ENCODE data around the gene GRM4.

GRM4 gene

DNA sequence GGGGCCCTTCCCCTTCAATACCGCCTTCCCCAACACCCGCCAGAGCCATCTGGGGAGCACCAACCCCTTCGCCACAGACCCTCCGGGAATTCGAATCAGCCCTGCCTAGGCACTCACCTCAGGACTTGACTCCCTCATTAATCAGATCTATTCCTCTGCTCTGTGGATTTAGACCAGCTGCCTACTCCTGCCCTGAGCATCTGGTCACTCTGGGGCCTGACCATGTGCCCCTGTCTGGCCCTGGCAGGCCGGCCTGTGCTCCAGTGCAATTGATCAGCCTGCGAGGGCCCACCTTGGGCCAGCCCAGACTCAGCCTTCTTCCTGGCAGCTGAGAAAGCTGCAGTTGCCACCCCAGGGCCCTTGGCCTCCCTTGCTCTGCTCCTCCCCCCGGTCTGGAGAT lies 46.0 kb downstream of the GRM4 start:
- Histone ChIP-seq H3K36me3 (ENCODE audit: insufficient read depth, low read depth, low read length) (no peaks in the 10 kb centered on the region), H3K9ac (ENCODE audit: low read depth, low read length) (no peak overlapping the region; the same call in 1 of the 2 replicates), H3K9me3 (ENCODE audit: insufficient read depth, low read depth, low read length) (no peaks in the 10 kb centered on the region), H3K4me1 (ENCODE audit: insufficient read depth, low read length) (0 out of 2 replicates have a peak, but pooled peaks cover 3% of the 10 kb centered on the region), H3K27ac (ENCODE audit: low read length) (no peak overlapping the region), H3K27me3 (ENCODE audit: insufficient read depth, low read length) (no peaks in the 10 kb centered on the region), H3K4me3 (ENCODE audit: low read length) (no peak overlapping the region)

DNA sequence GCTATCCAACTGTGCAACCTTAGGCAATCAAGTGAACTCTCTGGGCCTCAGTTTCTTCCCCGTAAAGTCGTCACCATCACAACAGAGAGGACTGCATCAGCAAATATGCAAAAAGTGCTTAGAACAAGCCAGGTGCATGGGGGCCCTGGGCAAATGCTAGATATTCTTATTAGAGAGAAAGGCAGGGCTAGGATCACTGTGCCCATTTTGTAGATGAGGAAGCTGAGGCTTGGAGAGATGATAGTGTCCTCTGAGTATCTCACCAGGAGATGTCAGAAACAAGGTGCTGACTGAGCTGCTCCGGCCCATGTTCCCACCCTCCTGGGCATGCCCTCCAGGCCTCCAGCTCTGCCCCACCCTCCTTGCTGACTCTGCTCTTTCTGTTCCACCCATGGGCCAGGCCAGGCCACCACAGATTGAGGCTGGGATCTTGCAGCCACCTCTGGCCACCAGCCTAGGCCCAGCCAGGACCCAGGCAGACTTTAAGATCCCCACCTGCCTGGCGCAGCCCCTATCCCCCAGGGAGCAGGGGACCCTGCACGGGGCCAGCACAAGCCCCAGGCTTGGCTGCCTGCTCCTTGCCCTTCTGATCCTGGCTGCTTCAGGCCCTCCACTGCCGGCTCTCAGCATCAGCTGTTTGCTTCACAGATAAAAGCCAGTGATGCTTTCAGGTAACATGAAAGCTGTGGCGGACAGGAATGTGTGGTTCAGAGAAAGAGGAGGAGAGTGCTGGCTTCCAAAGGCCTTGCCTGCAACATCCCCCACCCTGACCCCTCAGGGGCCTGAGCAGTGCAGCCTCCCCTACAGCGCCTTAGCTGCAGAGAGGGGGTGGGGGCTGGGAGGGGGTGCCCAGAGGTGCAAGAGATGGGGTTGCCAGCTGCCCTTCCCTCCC lies 47.6 kb downstream of the GRM4 start:
- no peaks in the 10 kb centered on the region for H3K36me3 ChIP-seq (ENCODE audit: insufficient read depth, low read depth, low read length)
- H3K9ac ChIP-seq (ENCODE audit: low read depth, low read length): no peak overlapping the region
- no peaks in the 10 kb centered on the region for H3K27me3 ChIP-seq (ENCODE audit: insufficient read depth, low read length)
- no peak overlapping the region for H3K4me3 ChIP-seq (ENCODE audit: low read length)
- no peak overlapping the region for H3K27ac ChIP-seq (ENCODE audit: low read length)
- no peaks in the 10 kb centered on the region for H3K9me3 ChIP-seq (ENCODE audit: insufficient read depth, low read depth, low read length)
- H3K4me1 ChIP-seq (ENCODE audit: insufficient read depth, low read length): 0 out of 2 replicates have a peak, but pooled peaks cover 3% of the 10 kb centered on the region

DNA sequence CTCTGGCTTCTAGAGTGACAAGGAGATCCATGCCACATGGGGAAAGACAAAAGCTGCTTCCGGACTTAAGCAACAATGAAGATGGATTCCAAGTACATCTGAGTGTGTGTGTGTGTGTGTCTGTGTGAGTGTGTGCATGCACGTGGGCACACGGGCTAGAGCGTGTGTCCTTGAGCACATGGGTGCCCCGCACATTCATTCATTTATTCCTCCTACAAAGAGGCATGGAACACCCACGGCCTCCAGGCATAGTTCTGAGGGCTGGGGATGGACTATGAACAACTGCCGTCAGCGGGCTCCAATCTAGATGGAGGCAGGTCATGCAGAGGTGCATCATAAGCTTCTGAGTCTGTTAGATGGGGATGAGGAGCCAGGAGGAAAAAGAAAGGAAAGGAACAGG lies 49.1 kb downstream of the GRM4 start:
- H3K27ac ChIP-seq (ENCODE audit: low read length): no peak overlapping the region
- H3K9me3 ChIP-seq (ENCODE audit: insufficient read depth, low read depth, low read length): no peaks in the 10 kb centered on the region
- no peak overlapping the region for H3K9ac ChIP-seq (ENCODE audit: low read depth, low read length)
- H3K4me3 ChIP-seq (ENCODE audit: low read length): no peak overlapping the region
- H3K27me3 ChIP-seq (ENCODE audit: insufficient read depth, low read length): no peaks in the 10 kb centered on the region
- H3K36me3 ChIP-seq (ENCODE audit: insufficient read depth, low read depth, low read length): no peaks in the 10 kb centered on the region
- H3K4me1 ChIP-seq (ENCODE audit: insufficient read depth, low read length): 0 out of 2 replicates have a peak, but pooled peaks cover 3% of the 10 kb centered on the region

DNA sequence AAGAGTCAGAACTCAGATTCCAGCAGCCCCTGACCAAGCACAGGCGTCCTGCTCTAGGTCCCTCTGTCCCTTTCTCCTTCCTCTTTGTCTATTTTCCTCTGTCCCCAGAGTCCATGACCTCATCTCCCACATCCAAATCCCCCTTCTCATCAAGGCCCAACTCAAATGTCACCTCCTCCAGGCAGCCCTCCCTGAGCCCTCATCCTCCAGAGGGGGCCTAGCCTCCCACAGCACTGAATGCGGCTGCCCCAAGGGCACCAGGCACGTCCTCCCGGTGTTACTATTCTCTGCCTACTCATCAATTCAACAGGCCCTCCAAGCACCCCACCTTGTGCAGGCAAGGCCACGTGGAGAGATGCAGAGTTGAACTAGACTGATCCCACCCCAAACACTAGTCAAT lies 49.7 kb downstream of the GRM4 start:
- H3K9me3 ChIP-seq (ENCODE audit: insufficient read depth, low read depth, low read length): no peaks in the 10 kb centered on the region
- no peak overlapping the region for H3K9ac ChIP-seq (ENCODE audit: low read depth, low read length)
- H3K27ac ChIP-seq (ENCODE audit: low read length): no peak overlapping the region
- H3K36me3 ChIP-seq (ENCODE audit: insufficient read depth, low read depth, low read length): no peaks in the 10 kb centered on the region
- H3K27me3 ChIP-seq (ENCODE audit: insufficient read depth, low read length): no peaks in the 10 kb centered on the region
- 0 out of 2 replicates have a peak, but pooled peaks cover 3% of the 10 kb centered on the region for H3K4me1 ChIP-seq (ENCODE audit: insufficient read depth, low read length)
- no peak overlapping the region for H3K4me3 ChIP-seq (ENCODE audit: low read length)

DNA sequence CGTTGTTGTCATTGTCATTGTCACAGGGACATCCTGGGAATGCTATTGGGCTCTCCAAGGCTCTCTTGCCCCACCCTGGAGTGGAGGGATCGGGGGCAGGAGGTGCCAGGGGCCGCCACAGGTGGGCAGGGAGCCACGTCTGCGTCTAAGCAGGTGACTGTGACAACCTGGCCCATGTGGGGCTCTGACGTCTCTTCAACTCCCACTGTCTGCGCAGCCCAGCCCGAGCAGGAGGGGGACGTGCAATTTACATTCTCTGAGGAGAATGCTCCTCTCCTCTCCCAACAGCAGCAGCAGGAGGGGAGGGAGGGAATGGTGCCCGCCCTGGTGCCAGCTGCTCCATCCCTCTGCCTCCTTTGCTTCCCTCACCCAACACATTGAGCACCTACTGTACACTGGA lies 50.1 kb downstream of the GRM4 start:
- Histone ChIP-seq H3K9me3 (ENCODE audit: insufficient read depth, low read depth, low read length) (no peaks in the 10 kb centered on the region), H3K27me3 (ENCODE audit: insufficient read depth, low read length) (no peaks in the 10 kb centered on the region), H3K4me1 (ENCODE audit: insufficient read depth, low read length) (0 out of 2 replicates have a peak, but pooled peaks cover 3% of the 10 kb centered on the region), H3K27ac (ENCODE audit: low read length) (no peak overlapping the region), H3K36me3 (ENCODE audit: insufficient read depth, low read depth, low read length) (no peaks in the 10 kb centered on the region), H3K9ac (ENCODE audit: low read depth, low read length) (no peak overlapping the region), H3K4me3 (ENCODE audit: low read length) (no peak overlapping the region)

DNA sequence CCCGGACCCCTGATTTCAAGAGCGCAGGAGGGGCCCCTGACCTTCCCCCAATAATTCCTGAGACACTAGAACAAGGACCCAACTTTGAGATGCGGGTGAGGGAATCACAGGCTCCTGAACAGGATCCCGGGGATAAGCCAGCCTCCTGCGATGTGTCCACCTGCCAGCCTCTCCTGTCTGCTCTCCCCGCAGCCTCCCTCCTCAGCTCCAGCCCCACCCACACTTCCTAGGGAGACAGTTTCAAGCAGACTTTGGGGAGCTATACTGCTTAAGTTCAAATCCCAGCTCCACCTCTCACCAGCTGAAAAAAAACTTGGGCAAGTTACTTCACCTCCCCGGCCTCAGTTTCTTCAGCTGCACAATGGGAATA lies 50.8 kb downstream of the GRM4 start:
- no peak overlapping the region for H3K27ac ChIP-seq (ENCODE audit: low read length)
- H3K4me3 ChIP-seq (ENCODE audit: low read length): no peak overlapping the region
- H3K9ac ChIP-seq (ENCODE audit: low read depth, low read length): no peak overlapping the region
- no peaks in the 10 kb centered on the region for H3K36me3 ChIP-seq (ENCODE audit: insufficient read depth, low read depth, low read length)
- H3K4me1 ChIP-seq (ENCODE audit: insufficient read depth, low read length): 0 out of 2 replicates have a peak, but pooled peaks cover 3% of the 10 kb centered on the region
- H3K9me3 ChIP-seq (ENCODE audit: insufficient read depth, low read depth, low read length): no peaks in the 10 kb centered on the region
- no peaks in the 10 kb centered on the region for H3K27me3 ChIP-seq (ENCODE audit: insufficient read depth, low read length)

DNA sequence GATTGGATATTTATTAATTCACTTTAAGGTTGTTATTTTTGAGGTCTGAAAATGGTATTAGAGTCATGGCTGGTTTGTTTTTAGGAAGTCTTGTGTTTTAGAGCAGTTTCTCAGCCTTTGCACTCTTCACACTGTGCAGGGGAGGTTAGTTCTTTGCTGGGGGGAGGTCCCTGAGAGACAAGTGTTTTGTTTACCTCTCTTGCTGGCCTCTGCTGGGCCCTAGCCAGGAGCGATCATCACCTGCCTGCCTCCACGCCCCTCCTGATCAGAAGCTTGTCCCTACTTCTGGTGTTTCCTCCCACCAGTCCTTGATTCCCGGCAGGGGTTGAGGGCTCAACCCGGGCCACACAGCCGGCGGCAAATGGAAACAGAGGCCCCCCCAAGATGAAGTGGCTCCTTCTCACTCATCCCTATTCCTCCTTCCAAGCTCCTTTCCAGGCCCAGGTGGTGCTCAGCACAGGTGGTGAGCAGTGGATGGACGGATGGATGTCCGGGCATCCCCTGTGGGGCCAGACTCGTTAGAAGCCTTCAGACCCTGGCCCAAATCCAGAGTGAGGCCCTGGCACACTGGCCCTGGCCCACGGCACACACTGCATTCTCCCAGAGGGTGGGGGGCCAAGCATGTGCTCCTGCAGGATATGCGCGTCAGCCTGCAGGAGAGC lies 51.3 kb downstream of the GRM4 start:
- no peak overlapping the region for H3K9ac ChIP-seq (ENCODE audit: low read depth, low read length)
- no peaks in the 10 kb centered on the region for H3K27me3 ChIP-seq (ENCODE audit: insufficient read depth, low read length)
- H3K9me3 ChIP-seq (ENCODE audit: insufficient read depth, low read depth, low read length): no peaks in the 10 kb centered on the region
- H3K27ac ChIP-seq (ENCODE audit: low read length): no peak overlapping the region
- H3K36me3 ChIP-seq (ENCODE audit: insufficient read depth, low read depth, low read length): no peaks in the 10 kb centered on the region
- 0 out of 2 replicates have a peak, but pooled peaks cover 3% of the 10 kb centered on the region for H3K4me1 ChIP-seq (ENCODE audit: insufficient read depth, low read length)
- no peak overlapping the region for H3K4me3 ChIP-seq (ENCODE audit: low read length)

DNA sequence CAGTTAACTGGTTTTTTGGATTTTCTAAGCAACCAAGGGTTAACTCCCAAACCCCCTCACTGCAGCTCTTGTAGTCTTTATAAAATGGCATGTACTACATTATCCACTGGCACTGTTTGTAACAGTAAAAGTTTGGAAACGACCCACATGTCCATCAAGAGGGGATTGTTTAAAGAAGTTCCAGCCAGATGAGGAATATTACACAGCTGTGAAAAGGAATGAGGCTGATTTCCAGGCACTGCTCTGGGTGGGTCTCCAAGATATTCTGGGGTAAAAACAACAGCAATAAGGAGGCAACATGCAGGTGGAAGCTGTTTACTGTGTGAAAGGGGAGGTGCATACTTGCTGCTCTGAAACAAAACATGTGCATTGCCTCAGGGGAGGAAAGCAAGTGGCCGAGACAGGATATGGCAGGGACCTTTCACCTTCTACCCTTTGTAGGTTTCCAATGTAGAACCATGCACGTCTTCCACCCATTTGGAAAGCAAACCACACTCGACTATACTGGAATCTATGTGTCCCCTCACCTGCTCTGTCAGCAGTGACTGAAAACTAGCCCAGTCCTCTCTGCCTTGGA lies 51.9 kb downstream of the GRM4 start:
- Histone ChIP-seq H3K4me1 (ENCODE audit: insufficient read depth, low read length) (no peaks in the 10 kb centered on the region), H3K27me3 (ENCODE audit: insufficient read depth, low read length) (no peaks in the 10 kb centered on the region), H3K27ac (ENCODE audit: low read length) (no peak overlapping the region), H3K9ac (ENCODE audit: low read depth, low read length) (no peak overlapping the region), H3K36me3 (ENCODE audit: insufficient read depth, low read depth, low read length) (no peaks in the 10 kb centered on the region), H3K9me3 (ENCODE audit: insufficient read depth, low read depth, low read length) (no peaks in the 10 kb centered on the region), H3K4me3 (ENCODE audit: low read length) (no peak overlapping the region)

DNA sequence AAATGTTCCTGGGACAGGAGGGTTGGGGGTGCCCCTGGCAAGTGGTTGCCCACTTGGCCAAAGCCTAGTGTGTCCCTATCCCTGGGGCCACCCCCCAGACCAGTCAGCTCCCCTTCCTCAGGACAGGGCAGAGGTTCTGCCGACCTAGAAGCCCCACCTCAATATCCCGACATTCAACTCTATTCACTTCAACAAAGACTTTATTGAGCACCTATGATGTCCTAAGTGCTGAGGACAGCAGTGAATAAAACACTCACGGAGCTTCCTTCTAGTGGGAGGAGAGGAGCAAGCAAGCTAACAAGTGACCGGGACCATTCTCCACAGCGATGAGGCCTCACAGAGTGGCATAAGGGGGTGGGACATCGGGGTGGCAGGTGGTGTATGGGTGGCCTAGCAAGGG lies 52.7 kb downstream of the GRM4 start:
- Histone ChIP-seq H3K4me1 (ENCODE audit: insufficient read depth, low read length) (no peaks in the 10 kb centered on the region), H3K27ac (ENCODE audit: low read length) (no peak overlapping the region), H3K36me3 (ENCODE audit: insufficient read depth, low read depth, low read length) (no peaks in the 10 kb centered on the region), H3K9ac (ENCODE audit: low read depth, low read length) (no peak overlapping the region), H3K9me3 (ENCODE audit: insufficient read depth, low read depth, low read length) (no peaks in the 10 kb centered on the region), H3K4me3 (ENCODE audit: low read length) (no peak overlapping the region), H3K27me3 (ENCODE audit: insufficient read depth, low read length) (no peaks in the 10 kb centered on the region)

DNA sequence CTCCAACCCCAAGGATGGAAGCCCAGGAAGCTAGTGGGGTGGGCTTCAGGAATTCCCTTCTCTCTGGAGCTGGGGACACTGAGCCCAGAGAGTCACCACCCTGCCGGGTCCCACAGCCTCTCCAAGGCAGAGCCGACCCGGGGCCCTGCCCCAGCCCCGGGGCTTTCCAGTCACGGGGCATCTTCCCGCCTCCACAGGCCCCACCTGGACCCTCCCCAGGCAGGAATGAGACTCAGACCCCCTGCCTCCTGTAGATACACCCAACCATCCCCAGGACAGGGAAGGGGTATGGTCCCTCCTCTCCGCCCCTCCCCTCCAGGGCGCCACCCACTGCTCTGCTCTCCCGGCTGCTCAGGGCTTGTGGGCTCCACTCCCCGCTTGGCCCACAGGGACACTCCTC lies 53.3 kb downstream of the GRM4 start:
- Histone ChIP-seq H3K9me3 (ENCODE audit: insufficient read depth, low read depth, low read length) (no peaks in the 10 kb centered on the region), H3K27me3 (ENCODE audit: insufficient read depth, low read length) (no peaks in the 10 kb centered on the region), H3K4me1 (ENCODE audit: insufficient read depth, low read length) (no peaks in the 10 kb centered on the region), H3K27ac (ENCODE audit: low read length) (no peak overlapping the region), H3K36me3 (ENCODE audit: insufficient read depth, low read depth, low read length) (no peaks in the 10 kb centered on the region), H3K9ac (ENCODE audit: low read depth, low read length) (no peak overlapping the region), H3K4me3 (ENCODE audit: low read length) (no peak overlapping the region)

DNA sequence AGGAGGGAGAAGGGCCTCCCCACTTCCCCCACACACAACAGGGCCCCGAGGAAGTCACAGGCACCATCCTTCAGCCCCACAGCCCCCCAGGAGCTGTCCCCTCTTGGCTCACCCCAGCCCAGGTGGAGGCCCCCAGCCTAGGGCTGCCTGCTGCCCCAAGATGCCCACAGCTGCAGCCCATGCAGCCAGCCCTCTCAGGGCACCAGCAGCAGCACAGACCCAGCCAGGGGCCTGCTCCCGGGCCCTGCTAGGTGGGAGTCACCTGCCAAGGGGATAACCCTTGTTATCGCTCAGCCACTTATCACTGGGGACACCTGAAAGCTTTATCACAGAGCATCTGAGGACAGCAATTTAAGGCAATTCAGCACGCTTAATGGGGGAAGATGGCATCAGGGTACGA lies 55.0 kb downstream of the GRM4 start:
- H3K36me3 ChIP-seq (ENCODE audit: insufficient read depth, low read depth, low read length): no peaks in the 10 kb centered on the region
- no peaks in the 10 kb centered on the region for H3K9me3 ChIP-seq (ENCODE audit: insufficient read depth, low read depth, low read length)
- H3K27me3 ChIP-seq (ENCODE audit: insufficient read depth, low read length): no peaks in the 10 kb centered on the region
- no peak overlapping the region for H3K27ac ChIP-seq (ENCODE audit: low read length)
- H3K4me1 ChIP-seq (ENCODE audit: insufficient read depth, low read length): no peaks in the 10 kb centered on the region
- H3K4me3 ChIP-seq (ENCODE audit: low read length): no peak overlapping the region
- H3K9ac ChIP-seq (ENCODE audit: low read depth, low read length): no peak overlapping the region

DNA sequence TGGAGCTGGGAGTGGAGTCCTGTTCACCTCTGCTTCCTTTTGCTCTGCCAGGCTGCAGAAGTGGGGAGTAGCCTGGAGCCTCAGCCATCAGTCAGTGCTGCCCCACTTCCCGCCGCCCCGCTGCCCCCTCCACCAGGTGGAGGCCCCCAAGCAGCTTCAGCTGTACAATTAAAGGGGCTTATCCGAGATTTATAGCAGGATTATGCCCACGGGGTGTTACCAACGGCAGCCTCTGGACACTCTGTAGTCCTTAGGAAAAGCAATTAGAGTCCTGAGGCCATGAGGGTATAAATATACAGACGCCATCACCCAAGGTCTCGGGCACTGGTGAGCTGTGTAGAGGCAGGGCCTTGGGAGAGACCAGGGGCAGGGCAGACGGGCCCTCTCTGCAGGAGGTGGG lies 55.4 kb downstream of the GRM4 start:
- no peak overlapping the region for H3K4me3 ChIP-seq (ENCODE audit: low read length)
- H3K9ac ChIP-seq (ENCODE audit: low read depth, low read length): no peak overlapping the region
- no peaks in the 10 kb centered on the region for H3K9me3 ChIP-seq (ENCODE audit: insufficient read depth, low read depth, low read length)
- H3K27me3 ChIP-seq (ENCODE audit: insufficient read depth, low read length): no peaks in the 10 kb centered on the region
- no peaks in the 10 kb centered on the region for H3K36me3 ChIP-seq (ENCODE audit: insufficient read depth, low read depth, low read length)
- no peak overlapping the region for H3K27ac ChIP-seq (ENCODE audit: low read length)
- no peaks in the 10 kb centered on the region for H3K4me1 ChIP-seq (ENCODE audit: insufficient read depth, low read length)

Measured in iPS-20b (cell line).